Stimulated activated CD8-positive, alpha-beta memory T cell treated with anti-CD3 and anti-CD28 coated beads, Interleukin-4, amount 100 ng/mL, for 24 hours (primary cell): ENCODE data around the gene ATG12.
"Not testable (repeated sequence)": the region's sequence is repeated elsewhere in the genome, so short reads cannot be mapped to it uniquely, and the experiment has no call there.

ENCODE experiments used
- DNase-seq: peaks from one replicate; pipeline ENCODE4 v3.0.0-alpha.2; 2020; ENCODE audit warnings: low read depth

ATG12 gene

GRCh38 chr5:115841382-115842088, at the start of gene ATG12, which contains the start of gene AP3S1:
Gene ATG12 (minus strand): TSS chr5:115841565. CDS start chr5:115841552, 13 bp downstream.
Gene AP3S1 (plus strand): TSS chr5:115841935. CDS start chr5:115842038, 103 bp downstream.
- peak; percentile 82 for DNase-seq

DNA sequence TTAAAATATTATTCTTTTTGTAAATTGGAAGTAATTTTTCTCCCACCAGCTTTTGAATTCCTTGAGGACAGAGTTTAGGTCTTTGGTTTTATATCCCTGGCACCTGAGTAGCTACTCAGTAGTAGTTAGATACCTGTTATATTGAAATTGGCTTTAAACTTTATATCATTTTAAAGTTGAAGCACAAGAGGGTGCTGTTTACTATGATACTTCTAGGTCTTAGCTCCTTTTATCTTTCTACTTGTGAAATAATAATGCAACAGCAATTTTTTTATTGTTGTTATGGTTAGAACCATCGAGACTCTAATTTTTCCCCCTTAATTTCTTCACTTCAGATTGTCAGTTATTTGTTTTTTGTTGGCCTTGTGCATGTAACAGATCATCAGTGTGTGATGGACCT, 46.7 kb upstream of the ATG12 start:
- DNase-seq: no peak

DNA sequence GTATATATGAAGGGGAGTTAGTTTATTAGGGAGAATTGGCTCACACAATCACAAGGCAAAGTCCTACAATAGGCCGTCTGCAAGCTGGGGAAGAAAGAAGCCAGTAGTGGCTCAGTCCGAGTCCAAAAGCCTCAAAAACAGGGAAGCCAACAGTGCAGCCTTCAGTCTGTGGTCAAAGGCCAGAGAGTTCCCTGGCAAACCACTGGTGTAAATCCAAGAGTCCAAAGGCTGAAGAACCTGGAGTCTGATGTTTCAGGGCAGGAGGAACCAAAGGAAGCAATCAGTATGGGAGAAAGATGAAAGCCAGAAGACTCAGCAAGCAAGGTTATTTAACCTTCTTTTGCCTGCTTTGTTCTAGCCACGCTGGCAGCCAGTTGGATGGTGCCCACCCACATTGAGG, 43.8 kb upstream of the ATG12 start:
- not testable (repeated sequence) for DNase-seq

DNA sequence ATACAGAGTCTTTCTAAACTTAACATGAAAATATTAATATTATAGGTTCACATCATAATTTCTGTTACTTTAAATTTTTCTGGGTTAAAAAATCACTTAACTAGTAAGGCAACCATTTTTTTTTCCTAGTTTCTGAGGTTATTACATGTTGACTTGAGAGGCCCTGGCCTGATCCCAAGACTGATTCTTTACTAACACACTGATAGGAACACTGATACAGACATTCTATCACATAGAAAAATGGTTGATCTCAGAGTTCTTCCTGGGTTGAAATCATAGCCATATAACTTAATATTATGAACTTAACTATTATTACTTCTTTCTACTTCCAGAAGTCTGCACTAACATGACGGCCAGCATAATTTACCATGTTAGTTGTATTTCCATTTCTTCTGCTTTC, 43.3 kb upstream of the ATG12 start:
- no peak for DNase-seq

DNA sequence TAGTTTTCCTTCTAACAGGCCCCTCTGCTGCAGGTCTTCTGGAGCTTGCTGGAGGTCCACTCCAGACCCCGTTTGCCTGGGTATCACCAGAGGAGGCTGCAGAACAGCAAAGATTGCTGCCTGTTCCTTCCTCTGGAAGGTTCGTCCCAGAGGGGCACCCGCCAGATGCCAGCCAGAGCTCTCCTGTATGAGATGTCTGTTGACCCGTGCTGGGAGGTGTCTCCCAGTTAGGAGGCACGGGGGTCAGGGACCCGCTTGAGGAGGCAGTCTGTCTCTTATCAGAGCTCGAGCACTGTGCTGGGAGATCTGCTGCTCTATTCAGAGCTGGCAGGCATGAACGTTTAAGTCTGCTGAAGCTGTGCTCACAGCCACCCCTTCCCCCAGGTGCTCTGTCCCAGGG, 41.1 kb upstream of the ATG12 start:
- not testable (repeated sequence) for DNase-seq

- not testable (repeated sequence) for DNase-seq
Observed at GRCh38 chr5:115877342-115877741, 36.0 kb upstream of the ATG12 start.

- DNase-seq: no peak
Observed at GRCh38 chr5:115875447-115875846, 34.1 kb upstream of the ATG12 start.

DNA sequence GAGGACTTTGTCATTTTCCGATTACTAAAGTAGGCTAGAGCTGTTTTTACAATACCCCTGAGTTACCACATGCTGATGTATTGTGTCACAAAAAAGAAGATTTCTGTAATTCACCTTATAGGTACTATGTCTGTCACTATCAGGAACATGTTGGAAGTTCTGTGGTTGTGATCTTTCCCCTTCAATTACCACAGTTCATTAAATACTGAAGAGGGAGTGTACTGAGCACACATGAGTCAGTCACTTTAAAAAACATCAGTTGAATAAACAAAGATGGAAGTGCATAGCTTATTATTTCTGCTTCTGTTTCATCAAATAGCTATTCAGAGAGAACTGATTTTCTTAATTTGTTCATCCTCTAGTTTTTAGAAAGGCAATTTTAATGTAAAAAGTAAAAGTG, 32.0 kb upstream of the ATG12 start:
- DNase-seq: no peak

DNA sequence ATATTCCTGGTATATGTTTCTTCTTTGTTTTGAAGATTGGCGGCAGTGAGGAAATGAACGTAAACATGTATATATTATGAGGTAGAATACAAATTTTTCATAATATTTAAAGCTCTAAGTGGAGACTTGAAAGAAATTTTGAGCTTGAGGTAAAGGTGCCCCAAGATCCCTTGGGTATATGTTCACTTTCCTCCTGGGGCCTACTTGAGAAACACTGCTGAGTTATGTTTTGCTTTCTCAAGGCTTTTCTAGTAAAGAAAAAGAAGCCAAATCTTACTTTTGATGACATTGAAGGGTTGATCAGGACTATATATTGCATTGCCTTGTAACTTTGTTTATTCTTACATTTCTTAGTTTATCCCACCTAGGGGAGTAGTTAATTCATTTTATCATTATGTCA, 31.1 kb upstream of the ATG12 start:
- DNase-seq: no peak

- no peak for DNase-seq
Observed at GRCh38 chr5:115869256-115869795, 28.0 kb upstream of the ATG12 start.

DNA sequence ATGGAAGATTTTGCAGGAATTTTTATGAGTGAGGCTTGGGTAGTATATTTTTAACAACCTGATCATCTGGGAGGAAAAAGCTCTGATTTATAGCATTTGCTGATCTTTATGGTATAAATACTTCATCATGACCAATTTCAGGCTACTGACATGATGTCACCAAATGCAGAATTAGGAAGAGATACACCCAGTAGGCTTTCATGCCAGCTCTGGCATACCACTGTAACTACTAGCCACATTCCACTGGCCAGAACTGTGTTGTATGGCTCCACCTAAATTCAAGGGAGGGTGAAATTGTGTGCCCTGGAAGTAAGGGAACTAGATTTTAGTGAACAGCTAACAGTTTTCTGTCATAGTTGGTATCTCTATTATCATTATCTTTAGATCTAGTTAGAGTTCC, 18.0 kb upstream of the ATG12 start:
- no peak for DNase-seq

GRCh38 chr5:115858396-115858795, 17.0 kb upstream of the ATG12 start:
- no peak for DNase-seq

GRCh38 chr5:115857626-115858349, 16.4 kb upstream of the ATG12 start:
- DNase-seq: no peak

DNA sequence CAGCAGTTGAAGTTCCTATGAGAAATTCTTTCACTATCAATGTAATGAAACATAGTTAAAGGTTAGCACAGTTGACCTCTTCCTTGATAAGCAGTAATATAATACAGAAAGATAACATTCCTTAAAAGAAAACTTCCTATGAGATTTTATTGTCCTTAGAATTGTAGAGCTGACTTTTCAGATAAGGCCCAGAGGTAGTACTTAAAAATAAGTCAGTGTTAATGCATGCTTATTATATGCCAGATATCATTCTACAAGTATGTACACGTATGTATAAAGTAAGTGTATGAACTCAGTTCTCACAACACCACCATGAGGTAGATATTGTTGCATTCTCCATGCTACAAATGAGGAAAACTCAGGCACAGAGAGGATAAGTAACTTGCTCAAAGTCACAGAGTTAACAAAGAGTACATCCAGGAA, 15.7 kb upstream of the ATG12 start:
- DNase-seq: no peak

GRCh38 chr5:115855959-115856358, 14.6 kb upstream of the ATG12 start:
- no peak for DNase-seq

DNA sequence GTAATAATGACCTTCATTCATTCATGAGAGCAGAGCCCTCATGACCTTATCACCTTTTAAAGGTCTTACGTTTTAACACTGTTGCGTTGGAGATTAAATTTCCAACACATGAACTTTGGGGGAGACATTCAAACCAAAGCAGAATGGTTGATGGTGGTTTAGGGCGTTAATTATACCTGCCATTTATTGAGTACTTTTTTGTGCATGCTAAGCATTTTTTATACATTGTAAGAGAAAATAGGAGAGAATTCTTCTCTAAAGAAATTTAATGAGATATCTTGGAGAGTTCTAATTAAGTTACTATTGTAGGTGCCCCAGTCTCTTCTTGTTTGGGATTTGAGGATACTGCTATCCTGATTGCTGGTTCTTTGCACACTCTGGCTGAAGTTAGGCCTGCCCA, 12.8 kb upstream of the ATG12 start:
- no peak for DNase-seq

DNA sequence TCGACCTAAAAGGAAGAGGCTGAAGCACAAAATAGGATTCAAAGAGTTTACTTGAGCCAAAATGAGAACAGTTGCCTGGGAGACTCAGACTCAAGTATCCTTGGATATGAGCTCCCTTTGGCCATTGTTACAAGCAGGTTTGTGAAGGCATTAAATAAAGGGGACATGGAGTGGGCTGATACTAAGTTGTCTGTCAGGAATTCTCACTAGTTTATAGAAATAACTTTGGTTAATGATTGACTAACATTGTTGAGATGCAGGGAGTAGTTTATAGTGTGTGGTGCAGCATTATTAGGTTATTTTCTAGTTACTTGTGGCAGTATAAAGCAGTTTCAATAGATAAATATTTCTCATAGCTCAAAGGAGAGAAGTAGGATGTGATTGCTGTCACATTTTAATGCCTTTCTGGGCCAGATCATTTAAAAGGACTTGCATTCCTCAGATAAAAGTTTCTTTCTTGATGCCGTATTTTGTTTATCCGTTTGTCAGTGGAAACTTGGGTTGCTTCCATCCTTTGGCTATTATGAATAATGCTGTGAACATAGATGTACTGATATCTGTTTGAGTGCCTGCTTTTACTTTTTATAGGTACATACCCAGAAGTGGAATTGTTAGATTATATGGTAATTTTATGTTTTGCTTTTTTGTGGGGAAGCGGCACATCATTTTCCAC, 9.5 kb upstream of the ATG12 start:
- DNase-seq: no peak

DNA sequence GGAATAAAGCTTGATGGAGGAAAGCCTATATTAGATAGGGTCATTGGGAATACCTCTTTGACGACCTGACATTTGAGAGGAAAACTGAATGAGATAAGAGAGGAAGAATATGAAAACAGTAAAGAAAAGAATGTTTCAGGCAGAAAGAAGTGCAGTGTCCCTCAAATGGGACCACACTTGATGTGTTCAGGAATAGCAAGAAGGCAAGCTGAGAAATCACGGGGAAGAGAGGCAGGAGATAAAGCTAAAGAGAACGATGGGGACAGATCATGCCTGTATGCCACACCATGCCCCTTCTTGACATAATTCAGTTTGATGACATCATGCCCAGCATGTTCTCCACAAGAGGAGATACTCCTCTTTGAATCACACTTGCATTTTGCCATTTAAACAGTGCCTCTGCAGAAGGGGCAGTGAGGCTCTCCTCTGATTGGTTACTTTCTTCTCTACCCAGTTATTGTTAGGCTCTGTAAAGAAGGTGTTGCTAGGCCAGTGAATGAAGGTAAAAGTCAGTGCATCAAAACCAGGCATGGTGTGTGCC, 8.0 kb upstream of the ATG12 start:
- DNase-seq: no peak

DNA sequence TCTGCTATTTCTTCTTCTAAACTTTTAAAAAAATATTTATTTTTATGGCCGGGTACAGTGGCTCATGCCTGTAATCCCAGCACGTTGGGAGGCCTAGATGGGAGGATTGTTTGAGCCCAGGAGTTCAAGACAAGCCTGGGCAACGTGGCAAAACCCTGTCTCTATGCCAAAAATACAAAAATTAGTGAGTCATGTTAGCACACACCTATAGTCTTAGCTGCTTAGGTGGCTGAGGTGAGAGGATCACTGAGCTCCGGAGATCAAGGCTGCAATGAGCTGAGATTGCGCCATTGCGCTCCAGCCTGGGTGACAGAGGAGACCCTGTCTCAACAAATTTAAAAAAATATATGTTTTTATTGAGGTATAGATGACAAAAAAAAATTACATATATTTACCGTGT, 5.9 kb upstream of the ATG12 start:
- DNase-seq: no peak

DNA sequence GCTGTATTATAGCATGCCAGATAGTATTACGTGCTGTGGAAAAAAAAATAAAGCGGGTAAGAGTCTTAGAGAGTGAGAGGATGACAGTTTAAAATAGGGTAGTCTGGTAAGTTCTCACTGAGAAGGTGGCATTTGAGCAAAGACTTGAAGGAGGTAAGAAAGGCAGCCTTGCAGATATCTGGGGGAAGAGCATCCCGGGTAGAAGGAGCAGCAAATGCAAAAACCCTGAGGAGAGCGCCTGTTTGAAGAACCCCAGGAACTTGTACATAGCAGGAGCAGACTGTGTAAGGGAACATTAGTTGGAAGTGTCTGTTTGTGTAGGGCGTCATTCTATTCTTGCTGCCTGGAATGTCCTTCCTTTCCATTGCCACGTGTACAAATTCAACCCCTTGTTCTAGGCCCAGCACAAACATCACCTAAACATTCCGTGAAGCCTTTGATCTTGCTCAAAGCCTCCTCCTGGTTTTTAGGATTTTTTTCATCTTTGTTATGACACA, 3.0 kb upstream of the ATG12 start:
- DNase-seq: no peak

- DNase-seq: no peak
Observed at GRCh38 chr5:115843444-115844130, 2.2 kb upstream of the ATG12 start.

GRCh38 chr5:115842952-115843351, 1.6 kb upstream of the ATG12 start:
- DNase-seq: no peak
